A673 (cell line): ENCODE measurements around the gene RPL29. TPM values are rescaled to one million over a fixed set of nuclear protein-coding genes. Genes with fewer than 3 reads are reported as not detected.
A peak's percentile ranks its signal among the peaks of the same experiment; 100 is the strongest.

ENCODE experiments used
- BruUV-seq: library from RNA; stranded (reverse); fragments of 400-500 nt; replicated peaks from 2 replicates; lab custom pipeline; 2021; lab: Mats Ljungman, UMichigan
- CTCF ChIA-PET: fragments of 300-600 bp; sonication (Branson Sonifier 250); formaldehyde crosslinking; loops from one replicate; lab custom pipeline; 2022; ENCODE audit warnings: antibody characterized with exemption; lab: Charles Lee
- POLR2A ChIA-PET: fragments of 300-600 bp; sonication (Branson Sonifier 250); formaldehyde crosslinking; loops from one replicate; lab custom pipeline; 2022; ENCODE audit warnings: antibody characterized with exemption; ENCODE audit not compliant: low non-redundant PET; lab: Charles Lee
- DNase-seq: peaks from one replicate; pipeline ENCODE4 v3.0.0-alpha.2; 2015; ENCODE audit warnings: low spot score
- H3K27ac ChIP-seq: fragments of 200-600 bp; sonication (generic); 2 replicates; pipeline ENCODE4 v1.5.1; 2016; ENCODE audit warnings: mixed run types, low read depth, mild to moderate bottlenecking, mixed read lengths, antibody characterized with exemption, low read length; ENCODE audit not compliant: poor library complexity, severe bottlenecking
- H3K27me3 ChIP-seq: fragments of 200-600 bp; sonication (generic); replicated peaks from 2 replicates; pipeline ENCODE4 v1.6.1; 2017; ENCODE audit warnings: mixed run types, low read depth, mild to moderate bottlenecking, mixed read lengths, antibody characterized with exemption, low read length; ENCODE audit not compliant: insufficient read depth, poor library complexity
- H3K36me3 ChIP-seq: fragments of 200-600 bp; sonication (generic); 2 replicates; pipeline ENCODE4 v1.6.1; 2016; ENCODE audit warnings: mixed run types, mild to moderate bottlenecking, mixed read lengths, antibody characterized with exemption, low read length; ENCODE audit not compliant: insufficient read depth, poor library complexity, severe bottlenecking
- H3K4me1 ChIP-seq: fragments of 200-600 bp; sonication (generic); 2 replicates; pipeline ENCODE4 v1.6.1; 2017; ENCODE audit warnings: mixed run types, mild to moderate bottlenecking, mixed read lengths, antibody characterized with exemption, low read length; ENCODE audit not compliant: insufficient read depth, poor library complexity, severe bottlenecking
- H3K4me3 ChIP-seq: fragments of 200-600 bp; sonication (generic); 2 replicates; pipeline ENCODE4 v1.5.1; 2016; ENCODE audit warnings: low read depth, mixed run types, mild to moderate bottlenecking, mixed read lengths, low read length; ENCODE audit not compliant: poor library complexity, severe bottlenecking
- H3K9me3 ChIP-seq: fragments of 200-600 bp; sonication (generic); 2 replicates; pipeline ENCODE4 v1.6.1; 2016; ENCODE audit warnings: mixed run types, low read depth, mild to moderate bottlenecking, mixed read lengths, antibody characterized with exemption, low read length; ENCODE audit not compliant: poor library complexity, severe bottlenecking
- CTCF ChIP-seq: fragments of 300-800, 200-600 bp; sonication (generic); conservative IDR thresholded peaks from 2 replicates; pipeline ENCODE4 v1.5.1; 2017; ENCODE audit warnings: low read depth, mild to moderate bottlenecking, antibody characterized with exemption, low read length, moderate library complexity, mixed read lengths
- EZH2 ChIP-seq: fragments of 200-600 bp; sonication (generic); IDR thresholded peaks from 2 replicates; pipeline ENCODE4 v1.6.1; 2017; ENCODE audit warnings: borderline replicate concordance, low read depth, mild to moderate bottlenecking, mixed read lengths, antibody characterized with exemption, low read length; ENCODE audit not compliant: poor library complexity, severe bottlenecking
- intact Hi-C: fragments of 100-400 bp; cut with micrococcal nuclease; formaldehyde crosslinking; loops from one replicate; pipeline ENCODE4 v1.10.0; 2022; ENCODE audit not compliant: unreplicated experiment
- total RNA-seq: library from RNA; stranded (reverse); gene quantifications from 2 replicates; pipeline ENCODE4 v1.2.3, GENCODE V29; 2021

The RPL29 gene
- total RNA-seq, 1 experiment from 2014 or later: 624 TPM

- no peaks in the 10 kb centered on the region for H3K27me3 ChIP-seq
- no peak for TF ChIP-seq EZH2
- TF ChIP-seq CTCF: no peak
- H3K36me3 ChIP-seq: no peaks in the 10 kb centered on the region
- intact Hi-C loops: no loop called here
- H3K27ac ChIP-seq: peak within 1 kb of the TSS; percentile 67
- peak; percentile 35 for DNase-seq
- ChIA-PET POLR2A (no interaction called here), CTCF (interaction anchor here (1.0 kb wide), 1 partner anchor 42 kb away, joined by 3 read pairs; the partner anchor contains the start of gene RRP9)
- peak within 1 kb of the TSS; percentile 47 for H3K4me3 ChIP-seq
- peaks cover 6% of the 10 kb centered on the region for H3K4me1 ChIP-seq
- no peaks in the 10 kb centered on the region for H3K9me3 ChIP-seq
- BruUV-seq: no TSS peak
Observed at GRCh38 chr3:51982838-51983577, 12.7 kb downstream of the RPL29 start, which contains the start of gene ACY1. TSS of gene ACY1 (plus strand) at chr3:51983535. CDS start at chr3:51984065, 530 bp downstream.

- Histone ChIP-seq H3K27ac (no peak overlapping the region), H3K27me3 (no peaks in the 10 kb centered on the region), H3K36me3 (no peaks in the 10 kb centered on the region), H3K4me3 (peak overlapping the region; percentile 47), H3K4me1 (peaks cover 6% of the 10 kb centered on the region), H3K9me3 (no peaks in the 10 kb centered on the region)
- intact Hi-C loops: no loop called here
- DNase-seq: no peak
- no TSS peak for BruUV-seq
- TF ChIP-seq CTCF: 0 out of 2 replicates have a peak, but pooled peaks have one; percentile 20
- no peak for TF ChIP-seq EZH2
- POLR2A ChIA-PET: no interaction called here
- CTCF ChIA-PET: interaction anchor here (1.0 kb wide), 1 partner anchor 41 kb away, joined by 3 read pairs; the partner anchor contains the start of gene RRP9
Observed at GRCh38 chr3:51982352-51982837, 13.3 kb downstream of the RPL29 start.

GRCh38 chr3:51980253-51980652 is 15.4 kb downstream of the RPL29 start:
- BruUV-seq: no TSS peak
- CTCF ChIA-PET: no interaction called here
- no peaks in the 10 kb centered on the region for H3K36me3 ChIP-seq
- no peak for TF ChIP-seq CTCF
- TF ChIP-seq EZH2: no peak
- no peaks in the 10 kb centered on the region for H3K9me3 ChIP-seq
- intact Hi-C loops: no loop called here
- H3K4me3 ChIP-seq: no peak overlapping the region
- H3K4me1 ChIP-seq: peaks cover 6% of the 10 kb centered on the region
- no peak for DNase-seq
- H3K27me3 ChIP-seq: no peaks in the 10 kb centered on the region
- POLR2A ChIA-PET: no interaction called here
- H3K27ac ChIP-seq: no peak overlapping the region
